GM21717 (cell line): ENCODE data around the gene SLC16A7.
A peak's percentile ranks its signal among the peaks of the same experiment; 100 is the strongest.
"Not testable (repeated sequence)": the region's sequence is repeated elsewhere in the genome, so short reads cannot be mapped to it uniquely, and the experiment has no call there.

Source experiments
- ATAC-seq: cut with Tn5 transposase; IDR thresholded peaks from one replicate; pipeline ENCODE4 v1.9.1; 2021; ENCODE audit warnings: mild to moderate bottlenecking, moderate library complexity; ENCODE audit not compliant: unreplicated experiment

The SLC16A7 gene

GRCh38 chr12:59733200-59733599, 137.4 kb downstream of the SLC16A7 start:
- no peak for ATAC-seq

DNA sequence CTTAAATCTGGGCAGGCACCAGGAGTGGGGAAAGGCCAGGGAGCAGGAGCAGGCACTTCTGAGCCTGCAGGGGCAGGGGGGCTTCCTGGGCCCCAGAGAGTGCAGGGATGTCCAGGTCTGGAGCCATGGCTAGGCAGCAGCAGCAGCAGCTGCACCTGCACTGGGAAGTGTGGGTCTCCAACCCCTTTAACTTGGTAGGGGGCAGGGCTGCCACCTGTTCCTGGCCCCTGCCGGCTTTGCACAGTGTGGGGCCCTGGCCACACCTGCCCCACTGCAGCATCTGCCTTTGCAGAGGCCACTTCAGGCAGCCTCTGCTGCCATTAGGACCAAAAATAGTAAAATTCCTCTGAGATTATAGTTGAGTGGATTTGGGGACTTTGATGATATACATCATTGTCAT, 138.5 kb downstream of the SLC16A7 start:
- ATAC-seq, result no peak

- ATAC-seq, result no peak
Measured at GRCh38 chr12:59735231-59735630, 139.4 kb downstream of the SLC16A7 start.

DNA sequence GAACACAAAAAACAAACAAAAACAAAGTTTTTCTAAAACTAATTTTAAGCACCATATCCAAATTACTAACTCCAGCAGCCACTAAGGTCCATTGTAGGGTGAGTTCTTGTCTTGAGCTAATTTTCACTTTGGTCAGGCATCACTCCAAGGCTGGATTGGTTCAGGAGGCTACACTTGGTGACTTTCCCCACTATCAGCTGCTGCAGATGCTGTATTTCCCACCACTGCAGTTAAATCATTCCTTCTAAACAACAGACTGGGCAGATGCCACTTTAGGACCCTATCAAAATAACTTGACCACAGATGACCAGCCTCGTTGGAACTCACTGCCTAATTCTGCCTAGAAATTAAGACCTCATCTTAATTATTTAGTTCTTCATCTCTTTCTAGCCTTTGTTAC, 140.5 kb downstream of the SLC16A7 start:
- ATAC-seq, result no peak

DNA sequence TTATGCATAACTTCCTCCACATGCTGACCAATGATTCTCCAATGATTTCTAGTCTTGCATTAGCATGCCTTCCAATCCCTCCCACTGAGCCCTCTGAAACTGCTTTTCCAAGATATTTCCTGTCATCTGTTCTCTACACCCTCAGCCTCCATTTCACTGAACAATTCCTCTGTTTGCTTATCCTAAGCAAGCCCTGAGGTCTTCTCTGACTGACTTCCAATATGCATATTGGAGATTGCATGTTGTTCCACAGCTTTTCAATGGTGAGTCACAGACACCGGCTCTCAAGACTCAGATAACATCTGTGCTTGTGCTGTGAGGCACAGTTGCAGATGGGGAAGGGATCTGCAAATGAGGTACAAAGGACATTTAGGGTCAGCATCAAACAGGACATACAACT, 141.0 kb downstream of the SLC16A7 start:
- no peak for ATAC-seq

GRCh38 chr12:59737725-59738463, 142.1 kb downstream of the SLC16A7 start:
- ATAC-seq, result no peak

GRCh38 chr12:59742841-59743240, 147.0 kb downstream of the SLC16A7 start:
- no peak for ATAC-seq

- ATAC-seq, result no peak
Measured at GRCh38 chr12:59744564-59744963, 148.7 kb downstream of the SLC16A7 start.

DNA sequence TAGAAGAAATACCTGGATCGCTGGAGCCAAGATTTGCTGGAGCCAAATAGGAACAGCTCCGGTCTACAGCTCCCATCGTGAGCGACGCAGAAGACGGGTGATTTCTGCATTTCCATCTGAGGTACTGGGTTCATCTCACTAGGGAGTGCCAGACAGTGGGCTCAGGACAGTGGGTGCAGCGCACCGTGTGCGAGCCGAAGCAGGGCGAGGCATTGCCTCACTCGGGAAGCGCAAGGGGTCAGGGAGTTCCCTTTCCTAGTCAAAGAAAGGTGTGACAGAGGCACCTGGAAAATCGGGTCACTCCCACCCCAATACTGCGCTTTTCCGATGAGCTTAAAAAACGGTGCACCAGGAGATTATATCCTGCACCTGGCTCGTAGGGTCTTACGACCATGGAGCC, 155.3 kb downstream of the SLC16A7 start:
- ATAC-seq, result not testable (repeated sequence)

DNA sequence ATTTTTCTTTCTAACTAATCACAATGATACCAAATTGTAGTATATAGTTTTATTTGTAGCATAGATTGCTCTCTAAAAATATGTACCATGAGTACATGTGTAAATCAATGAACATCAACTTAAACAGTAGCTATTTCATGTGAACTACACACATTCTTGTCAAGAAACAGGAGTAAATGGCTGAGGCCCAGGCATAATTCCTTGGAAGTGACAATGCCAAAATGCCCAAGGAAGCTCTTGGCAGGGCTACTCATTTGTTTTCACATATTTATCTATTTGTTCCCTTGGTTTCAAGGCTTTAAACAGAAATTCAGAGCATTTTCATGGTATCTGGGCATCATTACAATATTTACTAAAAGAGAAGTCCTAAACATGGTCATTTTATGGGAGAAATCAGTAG, 165.7 kb downstream of the SLC16A7 start:
- ATAC-seq, result no peak

- ATAC-seq, result no peak
Measured at GRCh38 chr12:59763835-59764234, 168.0 kb downstream of the SLC16A7 start.

DNA sequence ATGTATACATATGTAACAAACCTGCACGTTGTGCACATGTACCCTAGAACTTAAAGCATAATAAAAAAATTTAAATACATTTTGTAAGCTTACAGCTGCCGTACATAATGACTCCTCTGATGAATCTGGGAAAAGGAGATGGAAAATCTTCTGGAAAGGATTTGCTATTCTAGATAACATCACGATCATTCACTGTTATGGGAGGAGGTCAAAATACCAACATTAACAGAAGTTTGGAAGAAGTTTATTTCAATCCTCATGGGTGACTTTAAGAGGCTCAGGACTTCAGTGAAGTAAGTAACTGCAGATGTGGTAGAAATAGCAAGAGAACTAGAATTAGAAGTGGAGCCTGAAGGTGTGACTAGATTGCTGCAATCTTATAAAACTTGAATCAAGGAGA, 172.2 kb downstream of the SLC16A7 start:
- no peak for ATAC-seq

DNA sequence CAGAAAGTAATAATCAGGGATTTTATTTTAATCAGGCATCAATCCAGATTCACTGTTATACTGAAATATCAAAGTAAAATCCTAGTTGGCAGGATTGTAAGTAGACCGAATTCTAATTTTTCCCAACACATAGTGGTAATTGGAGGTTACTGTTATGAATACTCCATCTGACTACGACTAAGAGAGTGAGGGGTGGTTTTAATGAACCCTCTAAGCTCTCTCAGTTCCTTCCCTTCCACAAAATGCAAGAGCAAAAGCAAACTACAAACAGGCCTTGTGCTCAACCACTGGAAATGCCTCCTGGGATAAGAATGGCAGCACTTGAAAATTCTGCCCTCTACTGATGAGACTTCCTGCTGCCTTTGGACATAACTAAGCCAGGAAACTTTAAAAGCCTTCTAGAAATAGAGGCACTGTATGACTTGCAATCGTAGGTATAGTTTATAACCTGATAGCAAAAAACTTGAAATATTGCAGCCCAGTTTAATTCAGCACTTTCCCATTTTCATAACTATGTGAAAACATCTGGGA, 184.8 kb downstream of the SLC16A7 start:
- ATAC-seq, result no peak

- ATAC-seq, result no peak
Measured at GRCh38 chr12:59787610-59788009, 191.8 kb downstream of the SLC16A7 start.

DNA sequence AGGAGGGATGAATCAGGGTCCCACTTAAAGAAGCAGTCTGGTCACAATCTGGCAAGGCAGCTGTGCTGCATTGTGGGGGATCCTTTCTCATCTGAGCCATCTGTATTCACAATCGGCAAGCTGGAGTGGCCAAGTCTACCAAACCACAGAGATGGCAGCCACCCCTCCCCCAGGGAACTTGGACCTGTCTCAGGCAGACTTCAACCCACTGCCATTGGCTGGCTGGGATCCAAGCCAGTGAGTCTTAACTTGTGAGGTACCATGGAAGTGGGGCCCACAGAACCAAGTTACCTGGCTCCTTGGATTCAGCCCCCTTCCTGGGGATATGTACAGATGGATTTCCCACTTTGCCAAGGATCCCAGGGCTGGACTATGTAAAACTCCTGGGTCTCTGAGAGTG, 196.8 kb downstream of the SLC16A7 start:
- no peak for ATAC-seq

GRCh38 chr12:59803735-59804134, 207.9 kb downstream of the SLC16A7 start:
- no peak for ATAC-seq

GRCh38 chr12:59808317-59808910, 212.6 kb downstream of the SLC16A7 start:
- ATAC-seq, result peak; percentile 95

DNA sequence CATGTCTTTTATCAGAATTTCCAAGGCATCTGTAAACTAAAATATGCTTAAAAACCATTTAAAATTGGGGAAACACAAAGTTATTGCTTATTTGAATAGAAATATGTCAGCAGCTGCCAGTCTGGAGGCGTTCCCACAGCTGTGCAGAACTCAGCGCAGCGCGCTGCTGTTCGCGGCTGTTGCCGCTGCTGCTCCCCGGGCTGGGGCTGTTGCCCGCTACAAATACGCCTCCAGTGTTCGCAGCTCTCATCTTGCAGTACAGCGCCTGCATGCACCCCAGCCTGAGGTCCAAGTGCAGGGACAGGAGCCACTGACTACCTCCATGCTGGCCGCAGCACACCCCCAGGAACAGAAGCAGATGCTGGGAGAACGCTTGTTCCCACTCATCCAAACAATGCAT, 216.2 kb downstream of the SLC16A7 start:
- ATAC-seq, result no peak

- ATAC-seq, result no peak
Measured at GRCh38 chr12:59812716-59813115, 216.9 kb downstream of the SLC16A7 start.

GRCh38 chr12:59820594-59821011, 224.8 kb downstream of the SLC16A7 start:
- no peak for ATAC-seq

DNA sequence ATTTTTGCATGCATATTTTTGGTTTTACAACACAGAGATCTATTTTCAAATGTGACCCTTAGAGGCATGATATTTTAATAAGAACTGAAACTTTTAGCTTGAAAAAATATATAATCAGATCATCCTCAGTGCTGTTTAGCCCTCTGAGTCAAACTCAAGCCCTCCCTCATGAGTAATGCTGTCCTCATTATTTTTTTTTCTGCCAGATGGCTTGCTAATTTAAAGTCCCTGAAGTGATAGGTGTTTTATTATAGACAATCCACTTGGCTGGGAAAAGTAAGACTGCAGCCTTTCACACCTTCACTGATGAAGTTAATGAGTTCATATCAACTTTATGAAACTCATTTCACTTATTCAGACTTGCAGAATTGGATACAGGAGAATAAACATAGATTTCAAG, 227.7 kb downstream of the SLC16A7 start:
- ATAC-seq, result no peak

- ATAC-seq, result no peak
Measured at GRCh38 chr12:59827767-59828166, 231.9 kb downstream of the SLC16A7 start.
